DLD1 (cell line): ENCODE measurements around the gene YTHDC2.

Experiments
- in situ Hi-C: cut with HindIII; loops from 2 replicates; pipeline ENCODE4 v1.10.0; 2017; ENCODE audit warnings: low sequenced_read_pairs

Gene YTHDC2

DNA sequence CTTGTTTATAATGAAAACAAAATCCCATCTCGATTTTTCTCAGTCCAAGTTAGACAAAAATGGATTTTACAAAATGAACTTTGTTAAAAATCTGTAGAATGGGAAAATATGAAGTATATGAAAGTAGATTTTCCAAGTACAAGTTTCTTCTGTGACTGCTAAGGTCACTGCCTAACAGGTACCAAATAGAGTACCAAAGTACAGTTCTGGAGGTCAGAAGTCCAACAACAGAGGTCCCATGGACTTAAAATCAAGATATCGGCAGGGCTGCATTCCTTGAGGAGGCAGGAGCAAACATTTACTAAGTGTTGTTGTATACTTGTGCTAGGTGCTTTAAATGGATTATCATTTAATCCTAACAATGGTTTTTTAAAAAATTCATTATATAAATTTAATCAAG is 5.9 kb downstream of the YTHDC2 start:
- in situ Hi-C loops: no loop called here

DNA sequence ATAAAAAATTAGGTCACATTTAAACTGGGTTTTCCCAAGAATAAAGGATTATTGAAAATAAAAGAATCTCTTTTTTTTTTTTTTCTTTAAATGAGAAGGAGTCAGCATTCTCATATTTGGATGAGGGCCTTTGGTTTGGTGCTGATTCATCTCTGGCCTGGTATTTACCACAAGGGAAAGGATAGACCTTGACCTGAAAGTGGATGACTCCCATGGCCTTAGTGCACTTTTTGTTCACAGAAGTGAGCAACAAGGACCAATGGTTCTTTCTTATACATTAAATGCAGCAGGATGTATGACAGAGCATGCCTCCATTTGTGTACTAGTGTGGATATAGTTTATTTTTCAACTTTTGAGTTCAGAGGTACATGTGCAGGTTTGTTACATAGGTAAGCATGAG is 6.9 kb downstream of the YTHDC2 start:
- in situ Hi-C loops: no loop called here

DNA sequence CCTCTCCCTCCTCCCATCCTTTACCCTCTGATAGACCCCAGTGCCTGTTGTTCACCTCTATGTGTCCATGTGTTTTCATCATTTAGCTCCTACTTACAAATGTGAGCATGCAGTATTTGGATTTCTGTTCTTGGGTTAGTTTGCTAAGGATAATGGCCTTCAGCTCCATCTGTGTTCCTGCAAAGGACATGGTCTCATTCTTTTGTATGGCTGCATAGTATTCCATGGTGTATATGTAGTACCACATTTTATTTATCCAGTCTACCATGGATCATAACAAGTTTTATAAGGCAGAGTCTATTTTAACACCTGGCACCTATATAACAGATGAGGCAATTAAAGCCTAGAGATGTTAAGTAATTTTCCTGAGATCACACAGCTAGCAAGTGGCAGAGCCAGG is 7.4 kb downstream of the YTHDC2 start:
- in situ Hi-C loops: no loop called here

DNA sequence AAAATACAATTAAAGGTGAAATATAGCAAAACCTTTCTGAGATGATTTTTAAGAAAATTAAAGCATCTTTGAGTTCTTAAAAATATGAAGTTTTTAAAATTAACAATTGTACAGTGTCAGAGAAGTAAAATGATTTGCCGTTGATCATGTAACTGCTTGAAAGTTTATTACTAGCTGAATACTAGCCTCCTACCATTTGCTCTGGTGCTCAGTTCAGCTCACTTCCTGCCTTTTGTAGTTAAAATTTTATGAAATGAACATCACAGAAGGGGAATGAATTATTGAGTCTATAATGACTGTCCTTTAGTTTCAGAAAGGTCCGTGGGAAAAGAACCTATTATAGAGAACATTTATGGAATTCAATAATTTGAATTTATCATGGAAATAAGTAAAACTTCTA is 9.7 kb downstream of the YTHDC2 start:
- in situ Hi-C loops: no loop called here

DNA sequence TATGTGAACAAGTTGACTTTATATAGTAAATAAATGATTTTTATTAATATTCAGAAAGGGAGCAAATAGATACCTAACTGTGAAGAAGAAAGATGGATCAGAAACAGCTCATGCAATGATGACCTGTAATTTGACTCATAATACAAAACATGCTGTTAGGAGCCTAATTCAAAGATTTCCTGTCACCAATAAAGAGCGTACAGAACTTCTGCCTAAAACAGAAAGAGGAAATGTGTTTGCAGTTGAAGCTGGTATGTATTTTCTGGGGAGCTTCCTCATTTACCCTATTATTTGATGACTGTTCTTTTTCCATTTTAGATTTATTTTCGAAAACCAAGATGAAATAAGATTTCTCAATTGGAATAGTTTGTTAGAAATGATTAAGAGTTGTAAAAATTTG is 11.4 kb downstream of the YTHDC2 start:
- in situ Hi-C loops: no loop called here

- in situ Hi-C loops: no loop called here
Observed at GRCh38 chr5:113526421-113526820, 12.9 kb downstream of the YTHDC2 start.

- in situ Hi-C loops: no loop called here
Observed at GRCh38 chr5:113527746-113528145, 14.3 kb downstream of the YTHDC2 start.

DNA sequence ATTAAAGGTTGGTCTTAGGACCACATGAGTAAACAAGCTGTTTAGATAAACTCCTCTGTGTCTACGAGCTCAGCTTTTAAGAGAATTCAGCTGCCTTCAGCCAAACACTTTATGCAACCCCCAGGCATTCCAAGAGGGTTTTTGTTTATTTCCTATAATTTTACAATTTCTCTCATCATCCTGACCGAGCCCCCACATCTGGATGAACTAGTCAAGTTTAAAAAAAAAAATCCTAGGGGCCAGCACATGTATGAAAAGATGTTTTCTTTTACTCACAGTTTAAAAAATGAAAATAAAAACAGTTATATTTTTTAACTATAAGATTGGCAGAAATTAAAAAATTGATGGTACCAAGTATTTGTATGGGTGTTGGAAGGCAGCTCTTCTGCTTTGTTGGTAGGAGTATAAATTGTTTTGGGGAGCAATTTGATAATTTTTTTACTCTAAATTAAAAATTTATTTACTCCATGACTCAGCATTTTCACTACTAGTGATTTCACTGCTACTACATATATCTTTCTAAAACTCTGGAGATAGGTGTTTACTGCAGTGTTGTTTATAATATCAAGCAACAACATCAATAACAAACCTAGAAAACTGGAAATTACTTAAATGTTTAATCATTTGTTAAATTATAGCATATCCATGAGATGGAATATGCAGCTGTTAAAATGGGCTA is 18.1 kb downstream of the YTHDC2 start:
- in situ Hi-C loops: no loop called here

DNA sequence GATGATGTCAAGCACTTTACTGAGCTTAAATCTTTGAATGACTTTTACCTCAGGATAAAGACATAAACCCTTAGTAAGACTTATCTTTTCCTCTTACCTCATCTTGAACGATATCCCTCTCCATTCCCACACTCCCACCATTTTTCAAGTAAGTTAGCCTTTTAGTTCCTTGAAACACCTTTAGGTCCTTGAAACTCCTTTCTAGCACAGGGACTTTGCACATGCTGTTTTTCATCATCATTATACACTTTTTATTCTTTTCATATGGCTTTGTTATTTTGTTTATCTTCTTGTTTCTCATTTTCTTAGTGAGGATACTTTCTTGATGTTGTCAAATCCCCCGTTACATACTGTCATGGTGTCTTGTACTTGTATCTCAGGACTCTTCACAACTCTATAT is 24.8 kb downstream of the YTHDC2 start:
- in situ Hi-C loops: no loop called here

GRCh38 chr5:113546703-113547183 is 33.2 kb downstream of the YTHDC2 start:
- in situ Hi-C loops: no loop called here

GRCh38 chr5:113548396-113548795 is 34.9 kb downstream of the YTHDC2 start:
- in situ Hi-C loops: no loop called here

DNA sequence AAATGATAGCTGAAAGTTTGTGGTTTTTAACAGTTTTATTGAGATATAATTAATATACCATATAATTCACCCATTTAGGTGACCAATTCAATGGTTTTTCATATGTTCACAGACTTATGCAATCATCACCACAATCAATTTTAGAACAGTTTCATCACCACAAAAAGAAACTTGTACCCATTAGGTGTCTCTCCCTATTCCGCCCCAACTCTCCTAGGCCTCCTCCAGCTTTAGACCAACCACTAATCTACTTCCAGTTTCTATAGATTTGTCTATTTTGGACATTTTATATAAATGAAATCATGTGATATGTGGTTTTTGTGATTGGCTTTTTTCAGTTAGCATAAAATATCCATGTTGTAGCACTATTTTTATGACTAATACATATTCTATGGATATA is 38.6 kb downstream of the YTHDC2 start:
- in situ Hi-C loops: no loop called here

GRCh38 chr5:113552620-113553019 is 39.1 kb downstream of the YTHDC2 start:
- in situ Hi-C loops: no loop called here

GRCh38 chr5:113562828-113563400 is 49.4 kb downstream of the YTHDC2 start:
- in situ Hi-C loops: no loop called here

DNA sequence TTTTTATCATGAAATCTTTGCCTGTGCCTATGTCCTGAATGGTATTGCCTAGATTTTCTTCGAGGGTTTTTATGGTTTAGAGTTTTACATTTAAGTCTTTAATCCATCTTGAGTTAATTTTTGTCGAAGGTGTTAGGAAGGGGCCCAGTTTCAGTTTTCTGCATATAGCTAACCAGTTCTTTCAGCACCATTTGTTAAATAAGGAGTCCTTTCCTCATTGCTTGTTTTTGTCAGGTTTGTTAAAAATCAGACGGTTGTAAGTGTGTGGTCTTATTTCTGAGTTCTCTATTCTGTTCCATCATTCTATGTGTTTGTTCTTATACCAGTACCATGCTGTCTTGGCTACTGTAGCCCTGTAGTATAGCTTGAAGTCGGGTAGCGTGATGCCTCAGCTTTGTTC is 55.9 kb downstream of the YTHDC2 start:
- in situ Hi-C loops: no loop called here

DNA sequence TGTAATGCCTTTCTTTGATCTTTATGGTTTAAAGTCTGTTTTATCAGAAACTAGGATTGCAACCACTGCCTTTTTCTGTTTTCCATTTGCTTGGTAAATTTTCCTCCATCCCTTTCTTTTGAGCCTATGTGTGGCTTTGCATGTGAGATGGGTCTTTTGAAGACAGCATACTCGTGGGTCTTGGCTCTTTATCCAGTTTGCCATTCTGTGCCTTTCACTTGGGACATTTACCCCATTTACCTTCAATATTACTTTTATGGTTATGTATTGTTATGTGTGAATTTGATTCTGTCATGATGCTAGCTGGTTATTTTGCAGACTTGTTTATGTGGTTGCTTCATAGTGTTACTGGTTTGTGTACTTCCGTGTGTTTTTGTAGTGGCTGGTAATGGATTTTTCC is 59.2 kb downstream of the YTHDC2 start:
- in situ Hi-C loops: no loop called here

DNA sequence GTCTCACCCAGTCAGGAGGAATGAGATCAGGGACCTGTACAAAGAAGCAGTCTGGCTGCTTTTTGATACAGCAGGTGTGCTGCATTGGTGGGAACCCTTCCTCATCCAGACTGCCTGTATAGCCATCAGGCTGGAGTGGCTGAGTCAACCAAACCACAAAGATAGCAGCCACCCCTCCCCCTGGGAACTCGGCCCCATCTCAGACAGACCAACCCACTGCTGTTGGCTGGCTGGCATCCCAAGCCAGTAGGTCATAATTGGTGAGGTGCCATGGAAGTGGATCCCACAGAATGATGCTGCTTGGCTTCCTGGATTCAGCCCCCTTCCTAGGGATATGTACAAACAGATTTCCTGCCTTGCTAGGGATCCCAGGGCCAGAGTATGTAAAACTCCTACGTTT is 60.9 kb downstream of the YTHDC2 start:
- in situ Hi-C loops: no loop called here

DNA sequence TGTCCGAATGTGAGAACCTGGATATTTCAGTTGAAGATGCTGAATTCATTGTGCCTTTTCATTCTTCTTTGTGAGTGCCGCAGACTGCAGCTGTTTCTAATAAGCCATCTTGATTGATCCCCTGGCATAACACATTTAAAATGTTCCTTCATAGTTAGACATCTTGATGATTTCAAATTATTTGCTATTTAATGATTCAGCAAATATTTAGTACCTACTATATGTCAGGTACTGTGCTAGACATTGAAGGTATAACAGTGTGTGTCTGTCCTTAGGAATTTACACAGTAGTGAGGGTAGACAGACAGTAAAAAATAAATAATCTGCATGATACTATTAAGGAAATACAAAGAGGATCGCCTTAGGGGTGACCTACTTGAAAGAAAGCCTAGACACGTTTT is 61.6 kb downstream of the YTHDC2 start:
- in situ Hi-C loops: no loop called here

DNA sequence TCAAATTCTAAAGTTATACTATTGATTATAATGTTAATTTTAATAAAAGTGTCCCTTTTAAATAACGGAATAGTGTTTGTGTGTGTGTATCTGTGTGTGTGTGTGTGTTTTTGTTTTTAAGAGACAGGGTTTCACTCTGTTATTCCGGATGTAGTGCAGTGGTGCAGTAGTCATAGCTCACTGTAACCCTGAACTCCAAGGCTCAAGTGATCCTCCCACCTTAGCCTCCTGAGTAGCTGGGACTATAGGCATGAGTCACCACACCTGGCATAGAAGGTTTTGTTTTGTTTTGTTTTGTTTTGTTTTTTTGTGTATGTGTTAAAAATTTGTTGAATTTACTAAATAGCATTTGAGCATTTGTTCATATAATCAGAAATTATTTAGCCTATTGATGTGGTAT is 64.6 kb downstream of the YTHDC2 start:
- in situ Hi-C loops: no loop called here

- in situ Hi-C loops: no loop called here
Observed at GRCh38 chr5:113581388-113581787, 67.9 kb downstream of the YTHDC2 start.

- in situ Hi-C loops: no loop called here
Observed at GRCh38 chr5:113598150-113598549, 84.7 kb downstream of the YTHDC2 start.

DNA sequence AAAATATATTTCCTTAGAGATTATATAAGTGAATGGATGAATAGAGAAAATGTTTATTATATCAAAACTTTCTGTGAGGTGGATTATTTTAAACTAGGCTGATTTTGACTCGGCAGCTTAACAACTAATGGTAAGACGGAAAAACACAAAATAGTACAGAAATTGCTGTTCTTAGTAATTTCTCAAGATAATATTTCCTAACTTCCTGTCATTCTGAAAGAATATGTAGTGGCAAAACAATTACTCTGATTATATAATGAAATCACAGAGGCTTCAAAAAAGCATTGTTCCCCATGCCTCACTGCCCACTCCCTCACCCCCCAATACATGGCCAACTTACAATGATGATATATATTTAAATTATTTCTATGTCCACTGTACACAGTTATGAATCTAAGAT is 85.4 kb downstream of the YTHDC2 start:
- in situ Hi-C loops: no loop called here
